Ovary (tissue), 9 donors: ENCODE measurements around the gene SLC16A4. TPM values are rescaled to one million over a fixed set of nuclear protein-coding genes. Genes with fewer than 3 reads are reported as not detected.

Source experiments
- DNase-seq, 5 donors: peaks; one replicate each; pipeline ENCODE4 v3.0.0-alpha.2; 2019 to 2020
- H3K27ac ChIP-seq, 2 donors: fragments of 200-600 bp; one replicate each; pipeline versions ENCODE4 v1.5.1 to v1.8.0; 2019 to 2022
- H3K27me3 ChIP-seq: fragments of 200-600 bp; one replicate; pipeline ENCODE4 v1.8.0; 2022
- H3K36me3 ChIP-seq: fragments of 200-600 bp; sonication (generic); one replicate; pipeline ENCODE4 v1.5.1; 2019
- H3K4me1 ChIP-seq: one replicate; pipeline ENCODE4 v1.8.1; 2013; ENCODE audit warnings: mild to moderate bottlenecking, moderate library complexity; ENCODE audit not compliant: insufficient read depth
- H3K4me3 ChIP-seq: fragments of 200-600 bp; sonication (generic); one replicate; pipeline ENCODE4 v1.5.1; 2017
- H3K9me3 ChIP-seq, 2 donors: fragments of 200-600 bp in 1 of 2; sonication (generic) in 1 of 2; one replicate each; pipeline versions ENCODE4 v1.5.1 to v1.8.1; 2013 to 2019; ENCODE audit warnings: mild to moderate bottlenecking in 1 of 2, moderate library complexity in 1 of 2
- CTCF ChIP-seq, 3 donors: fragments of 450-650 bp in 2 of 3; fragments of 200-600 bp in 1 of 3; IDR thresholded peaks; one replicate each; pipeline versions ENCODE4 v1.5.1 to v1.8.0; 2016 to 2022; ENCODE audit warnings: antibody characterized with exemption in 3 of 3, mild to moderate bottlenecking in 1 of 3
- EP300 ChIP-seq: sonication (generic); formaldehyde crosslinking; IDR thresholded peaks from one replicate; pipeline ENCODE4 v1.6.1; 2017; ENCODE audit warnings: antibody characterized with exemption
- POLR2A ChIP-seq: fragments of 450-650 bp; IDR thresholded peaks from one replicate; pipeline ENCODE4 v1.6.1; 2017; ENCODE audit warnings: antibody characterized with exemption, mild to moderate bottlenecking, moderate library complexity
- WGBS, 3 donors: extraction: QIAGEN DNeasy Blood & Tissue Kit in 1 of 3; methylation state at CpG; one replicate each; pipeline versions ENCODE4 v1.1.5 to v1.1.7; 2013 to 2017; 5-methylcytosine and 5-hydroxymethylcytosine counted together
- intact Hi-C, 4 donors: fragments of 100-400 bp; cut with DNase I; formaldehyde crosslinking; loops; one replicate each; pipeline versions ENCODE4 v1.11.0 to v1.15.1; 2022 to 2023
- polyA plus RNA-seq, 2 donors: library from polyadenylated mRNA; stranded (reverse); fragments of 200-250 nt in 1 of 2; fragments of 350-450 nt in 1 of 2; fragmentation: Illumina TruSeq in 1 of 2; extraction: RNeasy Lipid Tissue Mini Kit (QIAGEN cat#74804) in 1 of 2; gene quantifications; one replicate each; pipeline ENCODE4 v1.2.3, GENCODE V29; 2013 to 2014
- total RNA-seq, 7 donors: library from RNA; depleted of rRNA in 2 of 7; stranded (reverse); fragments of >200 nt in 2 of 7; fragmentation: NEBNext Ultra II Directional in 3 of 7; extraction: Animal tissue kit (Norgen Biotek cat#: 25700) in 3 of 7; gene quantifications; one replicate each; pipeline versions ENCODE4 v1.1.0 to v1.2.4, GENCODE V29; 2016 to 2023
- donor health status: DM: no; HTN: no; CAD: no; lungs with moderate emphysema.
- donor health status: DM: no; HTN: no; CAD: no.
- donor health status: Bipolar disorder and iron deficiency.
- donor health status: DM: yes; HTN: yes; CAD: no.
- donor health status: DM: no; HTN: no; CAD: no.
- donor health status: DM: yes; HTN: yes; CAD: no.

SLC16A4 gene
- total and polyA plus RNA-seq, 9 donors, result 14.5 to 33.7 (median 23.9) TPM

GRCh38 chr1:110361856-110362255, 29.0 kb downstream of the SLC16A4 start:
- Histone ChIP-seq H3K9me3 (no peaks in the 10 kb centered on the region), H3K4me3 (no peak overlapping the region), H3K4me1 (peaks cover 2% of the 10 kb centered on the region), H3K36me3 (no peaks in the 10 kb centered on the region), H3K27me3 (no peaks in the 10 kb centered on the region), H3K27ac (no peak overlapping the region)
- TF ChIP-seq CTCF (IDR thresholded peaks at IDR 0.05) (no peak), POLR2A (no peak), EP300 (no peak)
- 97 to 99% (median 98%) methylated on average over 1 of the region's 1 CpG for WGBS, 3 donors
- no peak for DNase-seq
- intact Hi-C loops, result no loop called here

GRCh38 chr1:110360431-110360830, 30.4 kb downstream of the SLC16A4 start:
- Histone ChIP-seq H3K27me3 (no peaks in the 10 kb centered on the region), H3K9me3 (no peaks in the 10 kb centered on the region), H3K27ac (no peak overlapping the region), H3K36me3 (no peaks in the 10 kb centered on the region), H3K4me1 (peaks cover 2% of the 10 kb centered on the region), H3K4me3 (no peak overlapping the region)
- TF ChIP-seq EP300 (no peak), CTCF (IDR thresholded peaks at IDR 0.05) (no peak), POLR2A (no peak)
- 98 to 99% (median 99%) methylated on average over 2 of the region's 2 CpGs for WGBS, 3 donors
- intact Hi-C loops, result no loop called here
- no peak for DNase-seq

GRCh38 chr1:110356379-110356778, 34.4 kb downstream of the SLC16A4 start:
- no peak overlapping the region for H3K27ac ChIP-seq
- TF ChIP-seq EP300 (no peak), CTCF (IDR thresholded peaks at IDR 0.05) (no peak), POLR2A (no peak)
- no peaks in the 10 kb centered on the region for H3K36me3 ChIP-seq
- no peak for DNase-seq
- no peaks in the 10 kb centered on the region for H3K27me3 ChIP-seq
- peaks cover 2% of the 10 kb centered on the region for H3K4me1 ChIP-seq
- 80 to 82% (median 80%) methylated on average over 2 of the region's 2 CpGs for WGBS, 3 donors
- H3K4me3 ChIP-seq, result no peak overlapping the region
- intact Hi-C loops, result no loop called here
- no peaks in the 10 kb centered on the region for H3K9me3 ChIP-seq

GRCh38 chr1:110355321-110355720, 35.5 kb downstream of the SLC16A4 start:
- WGBS, 3 donors, result 53 to 73% (median 72%) methylated on average over 1 of the region's 1 CpG
- H3K9me3 ChIP-seq, result no peaks in the 10 kb centered on the region
- no peak overlapping the region for H3K4me3 ChIP-seq
- no peak for DNase-seq
- H3K4me1 ChIP-seq, result peaks cover 2% of the 10 kb centered on the region
- H3K27ac ChIP-seq, result no peak overlapping the region
- intact Hi-C loops, result no loop called here
- no peaks in the 10 kb centered on the region for H3K27me3 ChIP-seq
- TF ChIP-seq CTCF (IDR thresholded peaks at IDR 0.05), result no peak
- H3K36me3 ChIP-seq, result no peaks in the 10 kb centered on the region

- WGBS, 3 donors, result 85 to 91% (median 87%) methylated on average over 2 of the region's 2 CpGs
- no peaks in the 10 kb centered on the region for H3K27me3 ChIP-seq
- H3K36me3 ChIP-seq, result no peaks in the 10 kb centered on the region
- no peaks in the 10 kb centered on the region for H3K9me3 ChIP-seq
- intact Hi-C loops, result no loop called here
- no peak for DNase-seq
- TF ChIP-seq CTCF (IDR thresholded peaks at IDR 0.05), result no peak
- peaks cover 7% of the 10 kb centered on the region for H3K4me1 ChIP-seq
- no peak overlapping the region for H3K27ac ChIP-seq
- H3K4me3 ChIP-seq, result no peak overlapping the region
These were observed 40.5 kb downstream of the SLC16A4 start for GRCh38 chr1:110350360-110350759.
